Measurements from ENCODE around the gene GPC5. TPM values are rescaled to one million over a fixed set of nuclear protein-coding genes. Genes with fewer than 3 reads are reported as not detected.

GPC5 gene
- total and polyA plus RNA-seq, 2 of the 8 experiments (the other 6 are each of a cell fraction or from before 2014, with no cell fraction given) = 0.20 to 0.39 TPM

GRCh38 chr13:92232871-92233270 lies 834.5 kb downstream of the GPC5 start:
- Histone ChIP-seq H3K9ac (replicated peaks in 1 of 4; ENCODE audit: extremely low read depth in 1 of 4, low read depth in 3 of 4, low read length in 3 of 4) (no peak overlapping the region), H2BK15ac (ENCODE audit: low read length) (no peak overlapping the region), H2BK120ac (replicated peaks; ENCODE audit: low read depth, low read length) (no peak overlapping the region), H3K4me3 (ENCODE audit: extremely low read depth in 1 of 4, insufficient read depth in 2 of 4, low read depth in 3 of 4, low read length in 4 of 4) (no peak overlapping the region), H3K4me1 (replicated peaks in 1 of 4; ENCODE audit: control insufficient read depth in 3 of 4, insufficient read depth in 4 of 4, low read length in 3 of 4) (no peaks in the 10 kb centered on the region), H3K27me3 (replicated peaks in 1 of 4; ENCODE audit: control insufficient read depth in 3 of 4, extremely low read depth in 1 of 4, insufficient read depth in 3 of 4, low read length in 3 of 4) (no peaks in the 10 kb centered on the region), H3K23me2 (ENCODE audit: low read depth, low read length) (no peaks in the 10 kb centered on the region), H3K18ac (ENCODE audit: extremely low read depth, low read length) (no peak overlapping the region), H3K79me1 (ENCODE audit: low read depth, low read length) (no peaks in the 10 kb centered on the region), H4K5ac (ENCODE audit: insufficient read length, low read depth, low read length) (no peak overlapping the region), H3K27ac (ENCODE audit: low read depth, low read length) (no peak overlapping the region), H4K8ac (ENCODE audit: extremely low read depth, insufficient read depth, low read length) (no peak overlapping the region), H2BK20ac (ENCODE audit: low read length) (no peak overlapping the region), H2AFZ (ENCODE audit: low read length) (no peak overlapping the region), H4K20me1 (replicated peaks in 1 of 2; ENCODE audit: control insufficient read depth in 1 of 2, insufficient read depth in 2 of 2, low read length in 2 of 2) (no peaks in the 10 kb centered on the region), H3K56ac (replicated peaks; ENCODE audit: insufficient read length, low read depth, low read length) (no peak overlapping the region), H4K91ac (replicated peaks; ENCODE audit: insufficient read length, low read length) (no peak overlapping the region), H2BK12ac (ENCODE audit: low read depth, low read length) (no peak overlapping the region), H3K14ac (ENCODE audit: insufficient read length) (no peak overlapping the region), H3K23ac (ENCODE audit: insufficient read length) (no peak overlapping the region), H2BK5ac (ENCODE audit: low read depth, low read length) (no peak overlapping the region), H3K4me2 (ENCODE audit: insufficient read depth in 1 of 2, low read depth in 2 of 2, low read length in 2 of 2) (no peak overlapping the region), H3K36me3 (ENCODE audit: control insufficient read depth in 2 of 4, insufficient read depth in 4 of 4, low read length in 3 of 4) (no peaks in the 10 kb centered on the region), H3K4ac (replicated peaks; ENCODE audit: insufficient read length, low read depth, low read length) (no peak overlapping the region), H3K9me3 (ENCODE audit: insufficient read depth in 2 of 2, low read depth in 1 of 2, low read length in 1 of 2) (no peaks in the 10 kb centered on the region), H2AK5ac (ENCODE audit: low read depth, low read length) (no peak overlapping the region), H3K79me2 (ENCODE audit: control insufficient read depth in 1 of 2, insufficient read depth in 2 of 2, low read length in 2 of 2) (no peaks in the 10 kb centered on the region)
- WGBS, 2 experiments (ENCODE audit: extremely low coverage in 1 of 2, insufficient coverage in 1 of 2, insufficient read length in 1 of 2, insufficient replicate concordance in 2 of 2, low coverage in 1 of 2, low lambda C conversion rate in 2 of 2, missing lambda C conversion rate in 1 of 2) = 87% methylated on average over 5 of the region's 5 CpGs; no CpG with 5 or more reads in 1 of the 2 experiments
- FAIRE-seq (no peak), DNase-seq (ENCODE audit: low read depth in 1 of 2, low spot score in 2 of 2) (no peak)
- POLR2A ChIA-PET (ENCODE audit: partially characterized antibody) = no interaction called here
- CTCF ChIA-PET (ENCODE audit: partially characterized antibody) = no interaction called here
- TF ChIP-seq HDAC6 (IDR thresholded peaks at IDR 0.05; ENCODE audit: low read depth, low read length) = no peak
- TF ChIP-seq, protein P1, sequence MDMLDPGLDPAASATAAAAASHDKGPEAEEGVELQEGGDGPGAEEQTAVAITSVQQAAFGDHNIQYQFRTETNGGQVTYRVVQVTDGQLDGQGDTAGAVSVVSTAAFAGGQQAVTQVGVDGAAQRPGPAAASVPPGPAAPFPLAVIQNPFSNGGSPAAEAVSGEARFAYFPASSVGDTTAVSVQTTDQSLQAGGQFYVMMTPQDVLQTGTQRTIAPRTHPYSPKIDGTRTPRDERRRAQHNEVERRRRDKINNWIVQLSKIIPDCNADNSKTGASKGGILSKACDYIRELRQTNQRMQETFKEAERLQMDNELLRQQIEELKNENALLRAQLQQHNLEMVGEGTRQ (IDR thresholded peaks at IDR 0.05; ENCODE audit: low read length) = no peak
- TF ChIP-seq CHD2 (IDR thresholded peaks at IDR 0.05; ENCODE audit: low read length) = no peak

Data from H1 (cell line).